Measurements from ENCODE around the gene MARCHF3.

MARCHF3 gene

DNA sequence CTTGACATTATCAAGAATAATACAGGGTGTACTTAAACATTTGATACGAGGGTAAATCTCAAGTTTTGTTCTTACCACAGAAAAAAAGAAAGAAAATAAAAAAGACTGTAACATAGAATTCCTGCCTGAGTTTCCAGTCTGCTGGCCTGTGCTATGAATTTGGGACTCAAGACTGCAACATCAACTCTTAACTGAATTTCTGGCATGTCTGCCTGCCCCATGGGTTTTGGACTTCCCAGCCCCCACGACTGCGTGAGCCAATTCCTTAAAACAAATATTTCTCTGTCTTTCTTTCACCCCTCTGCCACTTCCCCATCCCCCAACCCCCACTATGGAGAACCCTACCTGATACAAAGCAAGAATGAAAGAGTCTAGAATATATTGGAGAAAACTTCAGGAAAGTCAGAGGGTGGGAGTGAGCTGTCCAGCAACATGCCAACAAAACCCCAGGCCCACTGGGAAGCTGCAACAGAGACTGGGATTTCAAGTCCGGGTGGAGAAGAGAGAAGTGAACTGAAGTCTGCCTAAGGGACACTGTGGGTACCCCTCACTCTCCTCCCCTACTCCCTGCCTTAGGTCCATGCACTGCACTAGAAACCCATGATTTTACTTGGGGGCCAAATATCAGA is 43.0 kb downstream of the MARCHF3 start:
- in situ Hi-C loops (cut with MboI; ENCODE audit: low sequenced_read_pairs): no loop called here

DNA sequence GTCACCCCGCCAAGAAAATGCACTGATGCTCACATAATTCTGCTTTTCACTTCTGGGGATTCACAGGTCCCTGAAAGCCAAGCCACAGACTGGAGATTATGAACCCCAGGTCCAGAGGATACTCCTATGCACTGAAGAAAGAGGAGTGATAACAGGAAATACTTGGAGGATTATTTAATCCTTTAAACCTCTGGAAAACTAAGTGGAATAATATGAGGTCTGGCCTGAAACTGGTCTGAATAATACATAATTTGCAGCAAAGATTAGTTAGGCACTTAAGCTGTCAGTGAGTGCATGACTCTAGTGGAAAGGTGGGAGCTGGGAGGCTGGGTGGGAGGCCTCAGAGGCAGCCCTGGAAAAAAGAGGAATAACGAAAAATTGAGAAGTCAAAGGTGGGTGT is 45.7 kb downstream of the MARCHF3 start:
- in situ Hi-C loops (cut with MboI; ENCODE audit: low sequenced_read_pairs): no loop called here

DNA sequence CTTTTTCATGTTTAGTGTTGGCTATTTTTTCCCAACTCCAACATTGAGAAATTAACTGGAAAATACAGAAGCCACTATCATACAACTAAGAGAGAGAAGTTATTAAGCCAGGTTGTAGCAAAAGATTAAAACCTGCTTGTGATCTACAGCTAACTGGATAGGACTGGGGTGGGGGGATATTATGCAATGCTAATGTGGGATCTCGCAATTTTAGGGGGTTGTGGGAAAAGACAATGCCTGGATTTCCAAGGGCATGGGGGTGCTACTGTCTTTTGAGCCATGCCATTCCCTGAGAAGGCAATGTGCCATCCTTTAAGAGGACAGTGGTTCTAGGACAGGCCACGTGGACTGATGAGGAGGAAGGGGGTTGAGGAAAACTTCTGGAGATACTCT is 46.5 kb downstream of the MARCHF3 start:
- in situ Hi-C loops (cut with MboI; ENCODE audit: low sequenced_read_pairs): no loop called here

DNA sequence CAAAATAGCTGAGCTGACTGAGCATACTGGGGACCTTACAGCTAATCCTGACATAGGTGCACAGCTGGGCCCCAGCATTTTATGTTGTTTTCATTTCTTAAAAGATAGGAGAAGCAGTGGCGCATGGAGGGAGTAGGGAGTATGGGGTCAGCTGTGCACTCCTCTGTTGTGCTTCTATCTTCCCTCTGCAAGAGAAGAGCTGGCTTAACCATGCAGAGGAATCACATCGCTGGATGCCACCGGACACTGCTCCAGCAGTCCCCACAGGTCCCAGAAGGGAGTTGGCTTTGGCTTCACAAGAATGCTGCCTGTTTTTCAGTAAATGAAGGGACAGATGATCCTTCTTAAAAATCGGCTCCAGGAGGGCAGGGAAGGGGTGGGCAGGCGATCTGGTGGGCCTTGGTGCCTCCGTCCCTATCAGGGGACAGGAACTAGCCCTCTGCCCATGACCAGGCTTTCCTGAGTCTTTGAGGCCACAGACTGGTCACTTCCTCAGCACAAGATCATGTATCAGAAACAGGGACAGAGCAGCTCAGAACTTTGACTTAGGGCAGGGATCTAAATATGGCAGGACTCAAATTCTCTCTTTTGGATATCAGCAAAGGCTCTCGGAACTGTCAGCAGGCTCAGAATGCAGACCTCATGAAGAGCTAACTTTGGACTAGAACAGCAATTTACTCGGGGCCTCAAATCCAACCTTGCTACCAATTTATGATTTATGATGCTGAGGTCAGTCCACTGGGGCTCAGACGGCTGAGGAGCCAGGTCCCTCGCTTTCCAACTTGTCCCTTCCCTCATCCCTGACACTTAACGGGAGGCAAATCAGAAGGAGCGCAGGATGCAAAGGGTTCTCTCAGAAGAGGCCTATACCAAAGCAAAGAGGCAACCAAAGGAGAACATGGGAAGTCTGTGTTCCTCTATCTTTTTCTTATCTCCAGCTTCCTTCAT is 47.2 kb downstream of the MARCHF3 start:
- in situ Hi-C loops (cut with MboI; ENCODE audit: low sequenced_read_pairs): no loop called here

DNA sequence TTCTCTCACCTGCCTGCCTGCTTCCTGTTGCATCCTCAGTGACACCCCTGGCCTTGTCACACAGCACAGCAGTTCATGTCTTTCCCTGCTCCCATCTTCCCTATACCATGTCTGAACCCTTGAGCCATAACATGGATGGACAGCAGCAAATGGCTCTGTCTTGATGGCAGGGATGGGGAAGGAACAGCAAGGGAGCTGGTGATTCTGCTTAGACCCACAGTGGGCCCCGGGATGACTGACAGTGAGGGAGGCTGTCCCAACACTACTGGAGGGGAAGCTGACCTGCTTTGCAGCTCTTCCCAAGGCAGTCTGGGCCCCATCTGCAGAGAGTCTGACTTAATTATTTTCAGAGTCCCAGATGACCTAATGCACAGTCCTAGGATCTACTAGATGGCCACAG is 48.2 kb downstream of the MARCHF3 start:
- in situ Hi-C loops (cut with MboI; ENCODE audit: low sequenced_read_pairs): no loop called here

DNA sequence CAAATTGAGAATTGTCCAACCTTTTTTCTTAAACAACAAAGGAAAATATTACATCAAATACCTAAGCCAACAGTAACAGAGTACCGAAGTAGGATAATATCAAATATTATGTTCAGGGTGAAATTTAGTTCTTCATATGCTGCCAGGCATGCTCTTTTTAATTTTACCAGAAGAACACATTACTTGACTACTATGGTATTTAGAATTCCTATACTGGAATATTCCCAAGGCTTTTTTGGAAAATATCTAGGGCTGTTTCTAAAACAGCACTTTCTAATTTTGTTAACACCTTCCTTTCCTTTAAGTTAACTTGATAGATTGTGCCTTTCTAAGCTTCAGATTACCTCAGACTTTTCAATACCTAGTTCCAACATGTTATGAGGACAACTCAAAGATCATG is 48.7 kb downstream of the MARCHF3 start:
- in situ Hi-C loops (cut with MboI; ENCODE audit: low sequenced_read_pairs): no loop called here

DNA sequence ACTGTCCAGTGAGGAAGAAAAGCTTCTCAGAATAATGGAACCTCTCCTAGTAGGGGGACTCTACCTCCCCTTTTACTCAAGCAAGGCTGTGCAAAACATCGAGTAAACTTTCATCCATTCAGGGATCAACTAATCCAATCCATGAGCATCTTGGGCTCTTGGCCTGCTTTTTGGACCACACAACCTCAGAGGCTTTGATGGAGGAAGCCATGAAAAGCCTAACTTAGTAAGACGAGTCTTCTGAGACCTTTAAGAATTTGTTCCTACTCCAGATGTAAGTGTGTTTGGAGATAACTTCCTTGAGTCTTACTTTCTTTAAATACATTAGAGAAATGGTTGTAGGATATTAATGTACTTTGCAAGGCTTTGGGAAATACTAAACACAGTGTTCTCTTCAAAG is 49.1 kb downstream of the MARCHF3 start:
- in situ Hi-C loops (cut with MboI; ENCODE audit: low sequenced_read_pairs): no loop called here

DNA sequence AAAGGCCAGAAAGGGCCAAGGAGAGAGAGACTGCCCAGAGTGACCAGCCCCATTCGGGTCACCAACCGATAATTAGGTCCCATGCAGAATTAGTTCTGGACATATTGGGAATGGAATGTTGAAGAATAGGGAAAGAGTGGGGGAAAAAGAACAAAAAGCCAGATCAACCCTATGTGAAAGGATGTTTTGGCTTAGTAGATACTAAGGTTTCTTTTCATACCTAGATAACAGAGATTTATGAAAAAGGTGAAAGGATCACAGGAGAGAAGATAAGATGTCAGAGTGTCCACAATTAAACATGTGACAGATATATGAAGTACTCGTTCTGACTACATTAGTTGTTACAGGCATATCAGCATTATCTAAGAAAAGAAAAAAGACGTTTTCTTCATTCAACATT is 52.1 kb downstream of the MARCHF3 start:
- in situ Hi-C loops (cut with MboI; ENCODE audit: low sequenced_read_pairs): no loop called here

DNA sequence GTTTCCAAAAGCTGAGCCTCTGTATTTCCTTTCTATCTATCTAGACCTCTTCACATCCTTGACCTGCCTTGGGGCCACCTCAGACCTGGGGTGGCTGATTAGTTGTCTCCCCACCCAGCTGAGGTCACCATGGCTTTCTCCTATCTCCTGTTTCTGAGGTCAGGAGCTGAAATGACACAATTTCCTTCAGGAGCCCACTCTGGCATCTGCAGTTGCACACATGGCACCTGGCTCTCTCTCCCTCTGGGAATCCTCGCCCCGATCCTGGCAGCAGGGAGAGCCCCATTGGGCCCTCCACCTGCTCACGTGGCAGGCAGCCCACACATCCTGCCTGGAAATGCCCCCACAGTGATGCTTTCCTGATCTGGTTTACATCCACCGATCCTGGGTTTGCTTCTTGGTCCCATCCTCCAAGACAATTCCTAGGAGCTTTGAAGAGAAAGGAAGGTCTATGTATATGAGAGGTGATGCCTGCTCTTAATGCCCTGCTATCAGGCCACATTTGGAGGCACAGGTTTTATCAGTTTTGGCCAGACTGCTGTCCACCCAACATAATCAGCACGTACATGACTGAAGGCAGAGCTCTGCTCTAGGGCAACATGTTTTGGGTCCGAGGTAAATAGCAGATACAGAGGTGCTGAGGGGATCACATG is 53.7 kb downstream of the MARCHF3 start:
- in situ Hi-C loops (cut with MboI; ENCODE audit: low sequenced_read_pairs): no loop called here

DNA sequence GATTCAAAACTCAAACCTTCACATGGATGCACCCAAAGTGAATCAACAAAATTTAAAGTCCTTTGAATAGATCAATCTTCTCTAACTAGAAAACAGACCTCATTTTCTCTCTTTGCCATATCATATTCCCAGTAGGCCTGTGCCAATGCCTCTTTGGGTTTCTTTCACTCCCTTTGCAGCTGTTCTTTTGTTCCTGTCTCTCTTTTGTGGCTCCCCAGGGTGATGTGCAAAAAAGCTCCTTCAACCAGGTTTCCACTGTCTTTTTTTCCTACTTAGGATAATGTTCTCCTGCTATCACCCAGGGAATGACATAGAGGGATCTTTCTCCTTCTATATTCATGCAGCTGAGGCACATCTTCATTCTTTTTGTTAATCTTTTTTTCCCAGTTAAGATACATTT is 54.6 kb downstream of the MARCHF3 start:
- in situ Hi-C loops (cut with MboI; ENCODE audit: low sequenced_read_pairs): no loop called here

DNA sequence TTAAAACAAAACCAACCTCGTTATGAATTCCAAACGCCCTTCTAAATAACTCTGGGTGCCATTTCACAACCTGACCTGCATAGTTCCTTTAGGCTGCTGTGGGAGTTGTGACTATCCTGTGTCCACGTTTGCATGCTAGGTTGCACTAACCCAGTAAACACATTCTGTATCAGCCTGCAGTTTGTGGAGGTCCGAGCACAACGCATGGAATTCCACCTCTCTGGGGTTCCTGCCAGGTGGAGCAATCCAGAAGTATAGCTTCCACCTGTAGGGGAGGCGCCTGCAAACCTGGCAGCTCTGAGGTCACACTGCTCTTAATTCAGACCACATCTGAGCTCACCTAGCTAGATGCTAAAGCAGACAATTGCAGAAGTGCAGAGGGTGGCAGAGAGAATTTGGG is 57.2 kb downstream of the MARCHF3 start:
- in situ Hi-C loops (cut with MboI; ENCODE audit: low sequenced_read_pairs): no loop called here

DNA sequence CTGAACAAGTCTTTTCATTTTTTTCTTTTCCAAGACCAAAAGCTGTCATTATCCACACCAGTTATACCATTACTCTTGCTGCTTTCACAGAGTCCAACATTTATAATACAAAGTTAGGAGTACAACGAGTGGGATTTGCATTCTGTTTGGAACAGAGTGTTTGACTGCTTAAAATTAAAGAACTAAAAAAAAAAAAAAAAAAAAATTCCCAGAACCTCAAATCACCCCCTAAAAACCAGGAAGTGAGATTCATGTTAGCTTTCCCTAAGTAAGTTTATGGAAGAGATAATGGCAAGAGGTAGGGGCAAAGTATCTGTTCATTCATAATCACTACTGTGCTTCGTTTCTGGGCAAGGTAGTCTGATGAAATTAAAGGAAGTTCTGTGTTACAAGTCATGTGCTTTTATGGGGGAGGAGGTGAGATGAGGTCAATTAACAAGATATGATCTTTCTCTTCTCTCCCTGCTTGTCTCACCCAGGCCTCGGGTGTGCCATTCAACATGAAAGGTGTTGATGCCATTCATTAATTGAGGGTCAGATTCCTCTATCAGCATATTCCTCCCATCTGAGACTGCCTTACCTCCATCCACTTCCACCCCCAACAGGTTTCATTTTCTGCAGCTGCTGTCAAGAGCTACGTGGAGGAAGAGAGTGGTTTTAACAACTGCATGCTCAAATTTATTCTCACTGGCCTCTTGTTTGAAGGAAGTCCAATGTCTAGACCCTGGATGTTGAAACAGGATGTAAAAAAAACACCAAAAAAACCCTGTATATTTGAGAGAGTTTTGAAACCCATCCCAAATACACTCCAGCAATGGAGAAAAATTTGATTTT is 58.1 kb downstream of the MARCHF3 start:
- in situ Hi-C loops (cut with MboI; ENCODE audit: low sequenced_read_pairs): no loop called here

DNA sequence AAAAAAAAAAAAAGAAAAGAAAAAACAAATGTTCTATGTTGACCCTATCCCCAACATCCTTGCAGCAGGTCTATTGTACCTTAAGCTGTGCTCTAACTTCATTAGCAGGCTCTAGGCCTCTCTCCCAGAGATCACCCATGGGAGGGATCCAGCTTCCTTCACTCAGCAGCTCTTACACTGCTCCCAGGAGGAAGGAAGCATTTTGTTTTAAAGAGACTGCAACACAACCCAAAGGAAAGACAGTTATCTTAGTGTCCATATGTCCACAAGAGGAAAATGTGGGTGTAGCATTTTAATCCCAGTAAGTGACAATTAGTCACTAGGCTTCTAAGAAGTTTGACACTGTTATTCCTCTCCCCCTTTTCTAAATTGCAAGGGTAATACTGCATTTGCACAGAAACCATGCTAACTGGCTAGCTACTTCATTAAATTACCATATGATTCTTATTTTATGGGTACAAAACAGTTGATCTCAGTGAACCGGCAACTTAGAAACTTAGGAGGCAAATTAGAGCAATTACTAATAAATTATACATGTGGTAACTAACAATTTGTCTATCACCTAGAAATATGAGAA is 58.8 kb downstream of the MARCHF3 start:
- in situ Hi-C loops (cut with MboI; ENCODE audit: low sequenced_read_pairs): no loop called here

DNA sequence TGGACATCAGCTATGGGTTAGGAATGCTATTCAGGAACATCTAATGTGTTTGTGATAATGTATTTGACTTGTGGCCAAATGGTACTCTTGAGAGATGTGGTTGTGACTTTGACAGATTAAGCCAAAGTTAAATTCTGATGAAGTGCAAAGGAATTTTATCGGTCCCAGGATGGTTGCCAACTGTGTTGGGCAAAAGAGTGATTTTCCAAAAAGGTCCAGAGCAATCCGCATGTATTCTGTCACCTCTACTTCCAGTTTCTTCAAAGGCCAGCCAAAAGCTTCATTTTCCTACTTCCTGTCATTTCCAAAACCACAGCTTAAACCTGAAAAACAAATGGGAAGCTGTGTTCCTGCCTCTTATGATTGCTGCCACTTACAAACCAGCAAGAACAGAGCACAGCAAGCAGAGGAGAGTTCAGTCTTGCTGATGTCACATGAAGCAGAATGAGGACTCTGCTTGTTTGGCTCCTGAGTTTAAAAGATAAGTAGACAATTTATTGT is 59.8 kb downstream of the MARCHF3 start:
- in situ Hi-C loops (cut with MboI; ENCODE audit: low sequenced_read_pairs): no loop called here

DNA sequence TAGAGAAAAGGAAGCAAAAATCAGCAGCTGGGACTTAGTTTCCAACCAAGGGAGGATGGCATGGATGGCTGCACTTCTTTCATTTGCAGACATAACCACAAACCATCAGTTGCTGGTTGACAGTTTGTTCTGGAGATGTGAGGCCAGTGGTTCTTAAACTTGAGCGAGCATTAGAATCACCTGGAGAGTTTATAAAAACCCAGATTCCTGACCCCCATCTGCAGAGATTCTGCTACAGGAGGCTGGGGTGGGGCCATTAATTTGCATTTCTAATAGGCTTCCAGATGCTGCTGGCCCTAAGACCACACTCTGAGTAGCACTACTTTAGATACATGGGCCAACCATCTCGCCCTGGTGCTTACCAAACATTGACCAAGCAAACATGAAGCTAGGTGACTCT is 60.8 kb downstream of the MARCHF3 start:
- in situ Hi-C loops (cut with MboI; ENCODE audit: low sequenced_read_pairs): no loop called here

DNA sequence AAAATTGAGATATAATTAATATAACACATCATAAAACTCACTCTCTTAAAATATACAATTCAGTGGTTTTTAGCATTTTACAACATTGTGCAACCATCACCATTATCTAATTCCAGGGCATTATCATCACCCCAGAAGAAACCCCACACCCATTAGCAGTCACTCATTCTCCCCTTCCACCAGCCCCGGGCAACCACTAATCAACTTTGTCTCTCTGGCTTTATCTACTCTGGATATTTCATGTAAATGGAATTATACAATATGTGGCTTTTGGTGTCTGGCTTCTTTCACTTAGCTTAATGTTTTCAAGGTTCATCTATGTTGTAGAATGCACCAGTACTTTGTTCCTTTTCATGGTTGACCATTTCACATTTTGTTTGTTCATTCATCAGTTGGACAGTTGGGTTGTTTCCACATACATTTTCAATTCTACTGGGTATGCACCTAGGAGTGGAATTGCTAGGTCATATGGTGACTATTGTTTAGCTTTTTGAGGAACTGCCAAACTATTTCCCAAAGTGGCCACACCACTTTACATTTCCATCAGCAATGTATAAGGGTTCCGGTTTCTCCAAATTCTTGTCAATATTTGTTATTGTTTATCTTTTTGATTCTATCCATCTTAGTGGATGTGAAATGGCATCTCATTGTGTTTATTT is 62.4 kb downstream of the MARCHF3 start:
- in situ Hi-C loops (cut with MboI; ENCODE audit: low sequenced_read_pairs): no loop called here

DNA sequence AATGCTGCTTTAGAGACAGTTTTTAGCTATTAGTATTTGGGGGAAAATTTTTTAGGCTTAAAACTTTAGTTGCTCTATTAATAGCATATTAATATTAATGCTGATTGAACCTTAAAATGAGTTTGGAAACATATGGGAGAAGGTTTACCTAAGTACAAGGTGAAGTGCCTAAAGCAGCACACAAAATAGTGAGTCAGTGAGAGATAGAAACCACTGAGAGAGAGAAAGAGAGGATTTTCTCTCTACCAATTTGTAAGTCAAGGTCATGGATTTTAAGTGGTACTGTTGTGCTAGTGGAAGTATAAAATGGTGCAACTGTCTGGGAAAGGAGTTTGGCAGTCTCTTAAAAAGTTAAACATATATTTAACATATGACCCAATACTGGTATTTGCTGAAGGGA is 64.9 kb downstream of the MARCHF3 start:
- in situ Hi-C loops (cut with MboI; ENCODE audit: low sequenced_read_pairs): no loop called here

DNA sequence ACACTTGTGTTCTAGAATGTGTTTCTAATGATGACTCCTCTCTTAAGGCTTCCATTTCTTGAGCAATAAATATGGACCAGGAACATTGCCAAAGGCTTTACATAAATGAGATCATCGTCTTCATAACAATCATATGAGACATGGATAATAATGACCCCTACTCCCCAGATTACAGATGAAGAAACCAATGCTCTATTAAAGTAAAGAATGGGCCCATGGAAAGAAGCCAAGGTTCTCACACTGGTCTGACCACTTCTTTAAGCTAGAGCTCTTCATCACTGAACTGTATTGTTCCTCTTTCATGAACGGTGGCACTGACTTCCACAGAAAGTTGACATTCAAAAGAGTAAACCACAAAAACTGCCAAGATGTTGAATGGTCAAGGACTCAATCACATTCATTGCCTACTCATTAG is 65.3 kb downstream of the MARCHF3 start:
- in situ Hi-C loops (cut with MboI; ENCODE audit: low sequenced_read_pairs): no loop called here

DNA sequence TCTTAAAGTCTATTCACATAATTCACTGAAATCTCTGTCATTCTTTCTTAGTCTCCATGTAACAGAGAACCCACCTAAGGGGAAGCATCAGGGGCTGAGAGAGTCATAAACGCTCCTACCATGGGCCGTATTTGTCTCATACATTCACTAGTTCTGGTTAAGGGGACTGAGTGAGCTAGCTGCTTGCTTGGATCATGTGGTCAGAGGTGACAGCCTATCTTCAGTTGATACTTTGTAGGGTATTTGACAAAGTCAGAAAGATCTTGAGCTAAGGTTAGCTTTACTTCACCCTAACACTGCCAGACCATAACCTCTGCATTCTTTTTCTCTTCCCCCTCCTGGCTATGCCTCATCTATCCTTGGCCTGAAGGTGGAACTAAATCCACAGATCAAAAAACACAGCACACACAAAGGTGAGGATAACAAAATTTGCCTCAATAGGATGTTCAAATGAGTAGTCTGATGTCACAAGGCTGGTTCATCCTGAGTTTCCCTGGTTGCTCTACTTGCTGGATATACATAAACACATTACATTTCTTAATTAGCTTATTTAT is 66.5 kb downstream of the MARCHF3 start:
- in situ Hi-C loops (cut with MboI; ENCODE audit: low sequenced_read_pairs): no loop called here

DNA sequence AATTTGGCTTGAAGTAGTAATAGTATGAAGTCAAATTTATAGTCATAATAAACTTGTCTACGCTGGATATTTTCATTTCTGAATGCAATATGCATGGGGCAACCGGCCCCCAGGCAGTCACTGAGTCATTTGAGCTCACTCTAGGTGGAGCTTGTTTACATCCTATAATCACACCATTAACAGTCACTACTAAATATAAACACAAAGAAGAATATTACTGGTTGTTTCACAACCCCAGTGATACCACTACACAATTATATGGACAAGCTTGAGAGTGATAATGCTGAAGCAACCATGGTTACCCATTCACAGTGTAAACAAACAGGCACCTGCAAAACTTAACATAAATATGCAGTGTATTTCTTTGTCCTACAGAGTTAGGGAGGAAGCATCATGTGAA is 68.7 kb downstream of the MARCHF3 start:
- in situ Hi-C loops (cut with MboI; ENCODE audit: low sequenced_read_pairs): no loop called here

All from HL-60/S4 treated with phorbol 12-myristate 13-acetate at 8.2 ng/mL for 4 days and 3 days (cell line).